ENCODE data around the gene SDK1. TPM values are rescaled to one million over a fixed set of nuclear protein-coding genes. Genes with fewer than 3 reads are reported as not detected.
"Not testable (repeated sequence)": the region's sequence is repeated elsewhere in the genome, so short reads cannot be mapped to it uniquely, and the experiment has no call there.

Gene SDK1
- total RNA-seq, 1 donor from 2014 or later, result 4.3 TPM

DNA sequence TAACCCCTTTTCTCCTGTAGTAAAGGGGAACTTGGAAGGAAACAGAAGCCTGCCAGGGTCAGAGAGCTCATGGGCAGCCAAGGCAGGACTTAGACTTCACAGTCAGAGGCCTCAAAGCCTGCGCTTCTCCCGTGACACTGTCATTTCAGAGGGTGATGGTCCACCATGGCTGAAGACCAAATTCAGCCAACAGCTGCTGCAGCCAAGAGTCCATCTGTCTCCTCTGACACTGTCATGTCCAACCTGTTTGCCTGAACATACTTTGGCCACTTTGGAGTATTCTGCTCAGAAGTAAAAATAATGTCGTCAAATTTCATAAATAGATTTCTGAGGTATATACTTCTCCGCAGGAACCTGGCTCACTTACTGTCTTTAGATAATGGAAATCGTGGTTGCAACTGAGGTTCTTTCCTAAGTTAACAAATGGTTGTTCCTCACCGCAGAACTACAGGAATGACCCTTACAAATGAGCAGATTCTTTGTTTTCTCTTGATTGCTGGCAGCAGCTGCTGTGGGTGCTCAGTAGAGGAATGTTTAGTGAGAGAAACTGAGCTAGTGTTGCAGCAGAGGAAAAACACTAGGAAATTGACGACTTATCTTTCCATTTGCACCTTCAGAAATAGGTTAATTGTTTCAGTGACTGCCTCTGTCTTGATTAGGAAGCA, 626.5 kb downstream of the SDK1 start:
- no peak for DNase-seq (ENCODE audit: low spot score)
- H3K9me3 Mint-ChIP-seq (ENCODE audit: unreplicated experiment), result no peaks in the 10 kb centered on the region
- no peak overlapping the region for H3K4me3 Mint-ChIP-seq (ENCODE audit: unreplicated experiment)
- no peak overlapping the region for H3K27ac Mint-ChIP-seq (ENCODE audit: unreplicated experiment)
- H3K27me3 Mint-ChIP-seq (ENCODE audit: unreplicated experiment), result peaks cover 3% of the 10 kb centered on the region
- H3K4me1 Mint-ChIP-seq (ENCODE audit: unreplicated experiment), result peaks cover 4% of the 10 kb centered on the region
- TF ChIP-seq, protein P1, sequence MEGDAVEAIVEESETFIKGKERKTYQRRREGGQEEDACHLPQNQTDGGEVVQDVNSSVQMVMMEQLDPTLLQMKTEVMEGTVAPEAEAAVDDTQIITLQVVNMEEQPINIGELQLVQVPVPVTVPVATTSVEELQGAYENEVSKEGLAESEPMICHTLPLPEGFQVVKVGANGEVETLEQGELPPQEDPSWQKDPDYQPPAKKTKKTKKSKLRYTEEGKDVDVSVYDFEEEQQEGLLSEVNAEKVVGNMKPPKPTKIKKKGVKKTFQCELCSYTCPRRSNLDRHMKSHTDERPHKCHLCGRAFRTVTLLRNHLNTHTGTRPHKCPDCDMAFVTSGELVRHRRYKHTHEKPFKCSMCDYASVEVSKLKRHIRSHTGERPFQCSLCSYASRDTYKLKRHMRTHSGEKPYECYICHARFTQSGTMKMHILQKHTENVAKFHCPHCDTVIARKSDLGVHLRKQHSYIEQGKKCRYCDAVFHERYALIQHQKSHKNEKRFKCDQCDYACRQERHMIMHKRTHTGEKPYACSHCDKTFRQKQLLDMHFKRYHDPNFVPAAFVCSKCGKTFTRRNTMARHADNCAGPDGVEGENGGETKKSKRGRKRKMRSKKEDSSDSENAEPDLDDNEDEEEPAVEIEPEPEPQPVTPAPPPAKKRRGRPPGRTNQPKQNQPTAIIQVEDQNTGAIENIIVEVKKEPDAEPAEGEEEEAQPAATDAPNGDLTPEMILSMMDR (IDR thresholded peaks at IDR 0.05; ENCODE audit: unreplicated experiment), result no peak
- H3K36me3 Mint-ChIP-seq (ENCODE audit: low read depth, unreplicated experiment), result no peaks in the 10 kb centered on the region

DNA sequence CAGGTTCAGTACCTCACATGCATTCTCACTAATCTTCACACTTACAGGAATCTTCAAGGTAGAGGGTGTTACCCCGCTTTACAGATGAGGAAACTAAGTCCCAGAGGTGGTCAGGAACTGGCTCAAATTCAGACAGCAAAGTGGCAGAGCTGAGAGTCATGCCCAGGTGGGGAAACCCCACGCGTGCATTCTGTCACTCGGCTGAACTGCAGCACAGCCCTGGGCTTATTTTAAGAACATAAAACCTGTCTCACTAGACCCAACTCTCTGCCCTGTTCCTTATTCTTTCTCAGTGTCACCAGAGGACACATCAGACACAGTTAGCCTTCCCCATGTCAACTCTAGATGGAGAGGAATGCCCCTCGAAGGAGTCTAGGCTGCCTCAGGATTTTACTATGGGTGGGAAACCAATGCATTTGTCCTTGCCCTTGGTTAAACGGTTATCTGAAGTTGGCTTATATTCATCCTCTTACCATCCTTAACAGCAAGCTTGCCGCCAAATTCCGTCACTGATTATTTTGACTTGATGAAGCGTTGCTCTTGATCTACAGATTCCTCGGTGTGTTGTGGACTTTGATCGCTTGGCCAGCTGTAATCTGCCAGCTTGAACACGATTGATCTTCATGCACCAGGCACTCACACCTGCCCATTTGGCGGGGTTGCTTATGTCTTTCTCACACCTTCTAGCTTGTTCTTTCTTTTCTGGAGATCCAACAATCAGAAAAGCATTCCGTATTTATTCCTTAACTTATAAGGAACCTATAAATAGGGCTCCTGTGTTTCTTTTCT, 627.9 kb downstream of the SDK1 start:
- Mint-ChIP-seq H3K4me1 (ENCODE audit: unreplicated experiment) (peaks cover 4% of the 10 kb centered on the region), H3K36me3 (ENCODE audit: low read depth, unreplicated experiment) (no peaks in the 10 kb centered on the region), H3K27me3 (ENCODE audit: unreplicated experiment) (peaks cover 2% of the 10 kb centered on the region), H3K27ac (ENCODE audit: unreplicated experiment) (no peak overlapping the region), H3K9me3 (ENCODE audit: unreplicated experiment) (no peaks in the 10 kb centered on the region), H3K4me3 (ENCODE audit: unreplicated experiment) (no peak overlapping the region)
- TF ChIP-seq, protein P1 (IDR thresholded peaks at IDR 0.05; ENCODE audit: unreplicated experiment), result no peak
- no peak for DNase-seq (ENCODE audit: low spot score)

DNA sequence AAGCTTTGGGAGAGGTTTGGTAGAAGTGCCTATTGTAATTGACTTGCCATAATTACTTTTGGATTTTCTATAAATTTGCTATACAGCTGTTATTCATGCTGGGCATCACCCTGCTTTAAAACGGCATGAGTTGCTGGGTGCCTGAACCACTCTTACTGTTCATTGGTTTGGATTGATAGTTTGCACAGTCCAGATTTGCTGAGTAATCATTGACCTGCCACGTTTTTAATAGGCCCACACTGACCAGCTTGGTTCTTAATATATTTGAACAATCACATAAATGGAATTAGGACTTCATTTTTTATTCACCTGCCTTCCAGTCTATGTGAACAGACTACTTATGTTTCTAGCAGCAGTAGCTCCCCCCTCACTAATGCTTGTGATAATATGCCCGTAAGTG, 630.8 kb downstream of the SDK1 start:
- TF ChIP-seq, protein P1 (IDR thresholded peaks at IDR 0.05; ENCODE audit: unreplicated experiment), result no peak
- Mint-ChIP-seq H3K27ac (ENCODE audit: unreplicated experiment) (no peak overlapping the region), H3K27me3 (ENCODE audit: unreplicated experiment) (peaks cover 2% of the 10 kb centered on the region), H3K9me3 (ENCODE audit: unreplicated experiment) (peaks cover 14% of the 10 kb centered on the region), H3K4me3 (ENCODE audit: unreplicated experiment) (no peak overlapping the region), H3K4me1 (ENCODE audit: unreplicated experiment) (no peaks in the 10 kb centered on the region), H3K36me3 (ENCODE audit: low read depth, unreplicated experiment) (peaks cover 9% of the 10 kb centered on the region)
- DNase-seq (ENCODE audit: low spot score), result no peak

- Mint-ChIP-seq H3K4me3 (ENCODE audit: unreplicated experiment) (no peak overlapping the region), H3K27ac (ENCODE audit: unreplicated experiment) (no peak overlapping the region), H3K36me3 (ENCODE audit: low read depth, unreplicated experiment) (peaks cover 13% of the 10 kb centered on the region), H3K9me3 (ENCODE audit: unreplicated experiment) (peaks cover 21% of the 10 kb centered on the region), H3K27me3 (ENCODE audit: unreplicated experiment) (peaks cover 7% of the 10 kb centered on the region), H3K4me1 (ENCODE audit: unreplicated experiment) (peaks cover 3% of the 10 kb centered on the region)
- DNase-seq (ENCODE audit: low spot score), result no peak
- TF ChIP-seq, protein P1 (IDR thresholded peaks at IDR 0.05; ENCODE audit: unreplicated experiment), result no peak
These were observed 636.1 kb downstream of the SDK1 start for GRCh38 chr7:3937146-3937545.

GRCh38 chr7:3937605-3938004, 636.6 kb downstream of the SDK1 start:
- Mint-ChIP-seq H3K4me1 (ENCODE audit: unreplicated experiment) (peaks cover 3% of the 10 kb centered on the region), H3K4me3 (ENCODE audit: unreplicated experiment) (no peak overlapping the region), H3K27me3 (ENCODE audit: unreplicated experiment) (peaks cover 7% of the 10 kb centered on the region), H3K36me3 (ENCODE audit: low read depth, unreplicated experiment) (peaks cover 13% of the 10 kb centered on the region), H3K27ac (ENCODE audit: unreplicated experiment) (no peak overlapping the region), H3K9me3 (ENCODE audit: unreplicated experiment) (peaks cover 21% of the 10 kb centered on the region)
- DNase-seq (ENCODE audit: low spot score), result no peak
- TF ChIP-seq, protein P1 (IDR thresholded peaks at IDR 0.05; ENCODE audit: unreplicated experiment), result no peak

DNA sequence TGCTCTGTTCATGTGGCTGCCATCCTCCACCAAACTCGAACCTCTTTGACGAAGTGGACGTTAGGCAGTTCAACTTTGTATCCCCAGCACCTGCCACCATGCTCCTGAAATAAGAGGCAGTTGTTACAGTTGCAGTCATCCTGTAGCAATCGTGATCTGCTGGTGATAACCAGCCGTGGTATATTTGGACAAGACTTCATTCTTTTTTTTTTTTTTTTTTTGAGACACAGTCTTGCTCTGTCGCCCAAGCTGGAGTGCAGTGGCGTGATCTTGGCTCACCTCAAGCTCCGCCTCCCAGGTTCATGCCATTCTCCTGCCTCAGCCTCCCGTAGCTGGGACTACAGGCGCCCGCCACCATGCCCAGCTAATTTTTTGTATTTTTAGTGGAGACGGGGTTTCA, 640.7 kb downstream of the SDK1 start:
- Mint-ChIP-seq H3K4me3 (ENCODE audit: unreplicated experiment) (peak overlapping the region; percentile 87), H3K9me3 (ENCODE audit: unreplicated experiment) (peaks cover 13% of the 10 kb centered on the region)
- H3K27me3 Mint-ChIP-seq (ENCODE audit: unreplicated experiment); H3K36me3 Mint-ChIP-seq (ENCODE audit: low read depth, unreplicated experiment); DNase-seq (ENCODE audit: low spot score); H3K27ac Mint-ChIP-seq (ENCODE audit: unreplicated experiment); H3K4me1 Mint-ChIP-seq (ENCODE audit: unreplicated experiment): not testable (repeated sequence)

All from endothelial cell (in vitro differentiated cells).